ENCODE results near the gene DDX10. TPM values are rescaled to one million over a fixed set of nuclear protein-coding genes. Genes with fewer than 3 reads are reported as not detected.

Gene DDX10
- total and polyA plus RNA-seq, 9 of the 15 experiments (the other 6 are each of a cell fraction or from before 2014, with no cell fraction given): 33.9 to 94.6 (median 50.7) TPM

DNA sequence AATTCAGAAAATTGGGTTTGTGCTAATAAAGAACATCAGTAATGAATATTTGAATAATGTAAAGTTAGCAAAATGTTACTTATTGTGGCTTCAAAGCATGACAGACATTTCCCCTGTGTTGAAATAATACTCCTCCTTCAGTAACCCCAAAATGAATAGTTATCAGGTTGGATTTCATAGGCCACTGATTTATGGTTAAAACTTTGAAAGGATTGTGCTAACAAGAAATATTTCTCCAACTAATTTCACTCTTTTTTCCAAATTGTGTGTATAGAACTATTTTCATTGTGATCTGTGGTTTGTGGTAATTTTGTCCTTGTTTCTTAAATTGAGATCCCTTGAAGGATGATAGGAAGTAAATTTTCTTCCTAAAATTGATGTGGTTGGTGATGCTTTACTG, 7.9 kb downstream of the DDX10 start:
- no peak overlapping the region for H3K27ac ChIP-seq (ENCODE audit: extremely low read depth, low read depth, low read length)
- H4K20me1 ChIP-seq (replicated peaks; ENCODE audit: control insufficient read depth, insufficient read depth, low read length): no peaks in the 10 kb centered on the region
- no peak for ATAC-seq
- in situ Hi-C loops (cut with MboI): no loop called here
- no peak overlapping the region for H3K4me3 ChIP-seq
- intact Hi-C loops (cut with micrococcal nuclease): no loop called here
- FAIRE-seq: no peak
- H3K9me3 ChIP-seq (replicated peaks; ENCODE audit: control insufficient read depth, insufficient read depth, low read depth, low read length): no peaks in the 10 kb centered on the region
- CTCF ChIA-PET (ENCODE audit: low intra/inter-chr PET ratio): no interaction called here
- POLR2A ChIA-PET: no interaction called here
- H3K79me2 ChIP-seq (ENCODE audit: control insufficient read depth, insufficient read depth, low read length): peaks cover 58% of the 10 kb centered on the region
- H3K9me1 ChIP-seq (ENCODE audit: control insufficient read depth, insufficient read depth, low read length): no peaks in the 10 kb centered on the region
- no peak for DNase-seq (ENCODE audit: extremely low read depth in 1 of 4, low spot score in 3 of 4)
- no peaks in the 10 kb centered on the region for H3K27me3 ChIP-seq (ENCODE audit: control insufficient read depth in 2 of 2, insufficient read depth in 2 of 2, low read length in 2 of 2)
- TF ChIP-seq PYGO2 (tag; IDR thresholded peaks at IDR 0.05) (no peak), ZBTB34 (CRISPR knock-in tag; IDR thresholded peaks at IDR 0.05) (no peak), ZNF444 (CRISPR knock-in tag; IDR thresholded peaks at IDR 0.05) (no peak)
- TF ChIP-seq, protein P1, sequence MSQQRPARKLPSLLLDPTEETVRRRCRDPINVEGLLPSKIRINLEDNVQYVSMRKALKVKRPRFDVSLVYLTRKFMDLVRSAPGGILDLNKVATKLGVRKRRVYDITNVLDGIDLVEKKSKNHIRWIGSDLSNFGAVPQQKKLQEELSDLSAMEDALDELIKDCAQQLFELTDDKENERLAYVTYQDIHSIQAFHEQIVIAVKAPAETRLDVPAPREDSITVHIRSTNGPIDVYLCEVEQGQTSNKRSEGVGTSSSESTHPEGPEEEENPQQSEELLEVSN (IDR thresholded peaks at IDR 0.05; ENCODE audit: borderline replicate concordance in 1 of 2, extremely low read depth in 1 of 2, insufficient read depth in 1 of 2, insufficient read length in 1 of 2, low read depth in 1 of 2, low read length in 1 of 2, poor library complexity in 1 of 2, severe bottlenecking in 1 of 2): no peak
- H3K4me2 ChIP-seq (ENCODE audit: insufficient read depth, low read length): no peak overlapping the region
- no peak overlapping the region for H3K9ac ChIP-seq (ENCODE audit: insufficient read depth in 1 of 2, low read depth in 2 of 2, low read length in 2 of 2)
- peaks cover 73% of the 10 kb centered on the region for H3K36me3 ChIP-seq (ENCODE audit: control insufficient read depth, insufficient read depth, low read length)
- no peak overlapping the region for H2AFZ ChIP-seq (ENCODE audit: low read depth, low read length)
- no TSS peak for BruUV-seq (replicated peaks)
- peaks cover 4 to 6% of the 10 kb centered on the region in 2 experiments; a peak in 4 of 5 replicates for H3K4me1 ChIP-seq (replicated peaks in 1 of 2; ENCODE audit: control insufficient read depth in 2 of 2, insufficient read depth in 2 of 2, low read length in 2 of 2)
